ENCODE results near the gene SUSD1. TPM values are rescaled to one million over a fixed set of nuclear protein-coding genes. Genes with fewer than 3 reads are reported as not detected.

SUSD1 gene
- total and polyA plus RNA-seq, 9 of the 15 experiments (the other 6 are each of a cell fraction or from before 2014, with no cell fraction given), result 10.9 to 44.4 (median 36.1) TPM

- TF ChIP-seq PURB (CRISPR knock-in tag; IDR thresholded peaks at IDR 0.05; ENCODE audit: low read depth) (no peak), TEAD1 (CRISPR knock-in tag; IDR thresholded peaks at IDR 0.05) (no peak), REST (IDR thresholded peaks at IDR 0.05; ENCODE audit: borderline replicate concordance) (peak; percentile 20; the same call in 1 of the 2 replicates), REST (CRISPR knock-in tag; IDR thresholded peaks at IDR 0.05; ENCODE audit: low read depth) (no peak), ZNF584 (CRISPR knock-in tag; IDR thresholded peaks at IDR 0.05; ENCODE audit: low read depth) (no peak), IRF2 (CRISPR knock-in tag; IDR thresholded peaks at IDR 0.05) (no peak), BRCA1 (IDR thresholded peaks at IDR 0.05) (no peak), BRCA1 (CRISPR knock-in tag; IDR thresholded peaks at IDR 0.05) (no peak), PCBP2 (IDR thresholded peaks at IDR 0.05; ENCODE audit: low read depth, low read length, poor library complexity, severe bottlenecking) (no peak), CBFA2T2 (conservative IDR thresholded peaks at IDR 0.05) (no peak), ATF6 (CRISPR knock-in tag; IDR thresholded peaks at IDR 0.05) (no peak), XRCC3 (IDR thresholded peaks at IDR 0.05) (no peak), FOXO4 (CRISPR knock-in tag; IDR thresholded peaks at IDR 0.05) (no peak), ZFP1 (CRISPR knock-in tag; IDR thresholded peaks at IDR 0.05) (no peak), IRF1 (CRISPR knock-in tag; IDR thresholded peaks at IDR 0.05; ENCODE audit: borderline replicate concordance) (no peak), SRSF9 (IDR thresholded peaks at IDR 0.05; ENCODE audit: borderline replicate concordance, low read depth, low read length) (no peak)
These were observed 88.5 kb downstream of the SUSD1 start (continued) for GRCh38 chr9:112086627-112087026.

Data from K562 (cell line).